Adrenal gland (tissue), 12 donors: ENCODE results near the gene COX4I2. TPM values are rescaled to one million over a fixed set of nuclear protein-coding genes. Genes with fewer than 3 reads are reported as not detected.

Experiments used
- DNase-seq, 7 donors: peaks; one replicate each; pipeline ENCODE4 v3.0.0-alpha.2; 2019 to 2020
- H3K27ac ChIP-seq, 5 donors: fragments of 200-600 bp; sonication (generic) in 4 of 5; 1 replicate in 3 of 5; 2 replicates in 2 of 5; pipeline versions ENCODE4 v1.5.1 to v1.8.0; 2016 to 2020; ENCODE audit warnings: mild to moderate bottlenecking in 1 of 5
- H3K27me3 ChIP-seq: fragments of 200-600 bp; 2 replicates; pipeline ENCODE4 v1.8.0; 2021
- H3K36me3 ChIP-seq, 2 donors: fragments of 200-600 bp; replicated peaks in 1 of 2; 1 replicate in 1 of 2; 2 replicates in 1 of 2; pipeline versions ENCODE4 v1.5.1 to v1.8.0; 2018 to 2022
- H3K4me1 ChIP-seq, 2 donors: fragments of 200-600 bp; replicated peaks in 1 of 2; 1 replicate in 1 of 2; 2 replicates in 1 of 2; pipeline versions ENCODE4 v1.5.1 to v1.8.0; 2018 to 2021
- H3K4me3 ChIP-seq, 4 donors: fragments of 200-600 bp; sonication (generic) in 3 of 4; one replicate each; pipeline ENCODE4 v1.5.1; 2016 to 2018
- H3K9me3 ChIP-seq, 3 donors: fragments of 200-600 bp; sonication (generic) in 1 of 3; replicated peaks in 1 of 3; 1 replicate in 2 of 3; 2 replicates in 1 of 3; pipeline versions ENCODE4 v1.5.1 to v1.8.0; 2016 to 2021
- CTCF ChIP-seq, 6 experiments: fragments of 450-650 bp in 4 of 6; fragments of 200-600 bp in 2 of 6; sonication (generic) in 1 of 6; IDR thresholded peaks; 1 replicate in 5 of 6; 2 replicates in 1 of 6; pipeline versions ENCODE4 v1.5.1 to v1.8.0; 2016 to 2021; ENCODE audit warnings: antibody characterized with exemption in 6 of 6, mild to moderate bottlenecking in 2 of 6, moderate library complexity in 1 of 6
- POLR2A ChIP-seq, 2 donors: fragments of 450-650 bp; IDR thresholded peaks; one replicate each; pipeline ENCODE4 v1.6.1; 2017; ENCODE audit warnings: antibody characterized with exemption in 2 of 2, mild to moderate bottlenecking in 2 of 2, moderate library complexity in 1 of 2
- WGBS, 4 donors: extraction: QIAGEN DNeasy Blood & Tissue Kit in 2 of 4; methylation state at CpG; one replicate each; pipeline versions ENCODE4 v1.1.5 to v1.1.7; 2013 to 2017; 5-methylcytosine and 5-hydroxymethylcytosine counted together
- intact Hi-C, 2 donors: fragments of 100-400 bp; cut with DNase I; formaldehyde crosslinking; loops; one replicate each; pipeline versions ENCODE4 v1.14.1 to v1.15.0; 2022 to 2023
- polyA plus RNA-seq, 3 donors: library from polyadenylated mRNA; stranded (reverse); fragments of 200-250 nt in 2 of 3; fragments of 350-450 nt in 1 of 3; fragmentation: Illumina TruSeq in 1 of 3; extraction: RNeasy Lipid Tissue Mini Kit (QIAGEN cat#74804) in 1 of 3; gene quantifications; one replicate each; pipeline ENCODE4 v1.2.3, GENCODE V29; 2013 to 2014
- total RNA-seq, 9 donors: library from RNA; depleted of rRNA in 4 of 9; stranded (reverse); fragments of >200 nt in 4 of 9; fragments of 120-200 nt in 1 of 9; fragmentation: NEBNext Ultra II Directional in 1 of 9; extraction: Animal tissue kit (Norgen Biotek cat#: 25700) in 1 of 9; gene quantifications; one replicate each; pipeline versions ENCODE4 v1.1.0 to v1.2.4, GENCODE V29; 2013 to 2023
- donor health status: healthy with polysubstance abuse.
- donor health status: Bipolar disorder and iron deficiency.
- donor health status: DM: yes; HTN: yes; CAD: no.
- donor health status: DM: no; HTN: no; CAD: no.
- donor health status: DM: no; HTN: no; CAD: no.
- donor health status: DM: yes; HTN: yes; CAD: no.

Gene COX4I2
- total and polyA plus RNA-seq, 12 donors = 0.26 to 12.9 (median 2.2) TPM; not detected in 8

GRCh38 chr20:31640259-31640658 lies 2.5 kb downstream of the COX4I2 start:
- 73 to 90% (median 77%) methylated on average over 3 of the region's 3 CpGs for WGBS, 4 donors
- Histone ChIP-seq H3K9me3 (no peaks in the 10 kb centered on the region), H3K4me3 (no peak overlapping the region), H3K36me3 (no peaks in the 10 kb centered on the region), H3K4me1 (no peaks in the 10 kb centered on the region), H3K27me3 (peaks cover 14% of the 10 kb centered on the region), H3K27ac (no peak overlapping the region)
- no peak for DNase-seq
- TF ChIP-seq CTCF (IDR thresholded peaks at IDR 0.05) (no peak), POLR2A (IDR thresholded peaks at IDR 0.05) (no peak)
- intact Hi-C loops = no loop called here

GRCh38 chr20:31641391-31641790 lies 3.7 kb downstream of the COX4I2 start:
- H3K4me1 ChIP-seq = no peaks in the 10 kb centered on the region
- no peak overlapping the region for H3K27ac ChIP-seq
- peaks cover 14% of the 10 kb centered on the region for H3K27me3 ChIP-seq
- DNase-seq = no peak
- TF ChIP-seq CTCF (IDR thresholded peaks at IDR 0.05) = no peak
- no peak for TF ChIP-seq POLR2A (IDR thresholded peaks at IDR 0.05)
- no peaks in the 10 kb centered on the region for H3K36me3 ChIP-seq
- no peak overlapping the region for H3K4me3 ChIP-seq
- 88 to 94% (median 89%) methylated on average over 6 of the region's 6 CpGs for WGBS, 4 donors
- intact Hi-C loops = no loop called here
- H3K9me3 ChIP-seq = no peaks in the 10 kb centered on the region

- TF ChIP-seq CTCF (IDR thresholded peaks at IDR 0.05) (no peak), POLR2A (IDR thresholded peaks at IDR 0.05) (no peak)
- H3K27ac ChIP-seq = no peak overlapping the region
- H3K36me3 ChIP-seq = no peaks in the 10 kb centered on the region
- no peak overlapping the region for H3K4me3 ChIP-seq
- peaks cover 9% of the 10 kb centered on the region for H3K27me3 ChIP-seq
- no peak for DNase-seq
- H3K9me3 ChIP-seq = no peaks in the 10 kb centered on the region
- intact Hi-C loops = no loop called here
- 63 to 94% (median 80%) methylated on average over 1 of the region's 1 CpG for whole genome bisulfite sequencing, 4 donors
- no peaks in the 10 kb centered on the region for H3K4me1 ChIP-seq
These were observed 5.1 kb downstream of the COX4I2 start for GRCh38 chr20:31642837-31643236.

- Histone ChIP-seq H3K27ac (no peak overlapping the region), H3K9me3 (no peaks in the 10 kb centered on the region), H3K27me3 (peaks cover 7% of the 10 kb centered on the region), H3K36me3 (no peaks in the 10 kb centered on the region), H3K4me3 (no peak overlapping the region), H3K4me1 (no peaks in the 10 kb centered on the region)
- intact Hi-C loops = no loop called here
- TF ChIP-seq POLR2A (IDR thresholded peaks at IDR 0.05) (no peak), CTCF (IDR thresholded peaks at IDR 0.05) (no peak)
- DNase-seq = no peak
- WGBS, 4 donors = 53 to 66% (median 60%) methylated on average over 4 of the region's 4 CpGs
These were observed 5.8 kb downstream of the COX4I2 start for GRCh38 chr20:31643522-31643921.
